ENCODE data around the gene SNRK. TPM values are rescaled to one million over a fixed set of nuclear protein-coding genes. Genes with fewer than 3 reads are reported as not detected.
A peak's percentile ranks its signal among the peaks of the same experiment; 100 is the strongest.

SNRK gene
- total and polyA plus RNA-seq, 7 donors, result 10.2 to 47.9 (median 35.1) TPM

DNA sequence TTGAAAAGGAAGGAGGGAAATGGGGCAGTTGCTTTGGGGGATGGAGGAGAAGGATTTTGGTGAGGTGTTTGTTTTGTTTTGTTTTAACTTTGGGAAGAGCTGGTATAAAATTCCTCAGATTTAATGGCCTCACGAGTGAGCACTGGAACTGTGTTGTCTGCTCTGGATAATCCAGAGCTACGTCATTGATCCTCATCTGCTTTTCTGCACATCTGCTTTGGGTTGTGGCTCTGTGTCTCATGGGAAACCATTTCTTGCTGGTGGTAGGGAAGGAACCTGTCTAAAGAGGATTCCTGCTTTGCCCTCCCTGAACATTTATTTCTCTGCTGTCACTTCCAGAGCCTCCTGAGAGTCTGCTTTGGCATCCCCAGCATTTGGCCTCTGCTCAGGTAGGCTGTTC, 3.1 kb downstream of the SNRK start:
- WGBS, 2 donors, result 61 to 70% methylated on average over 2 of the region's 2 CpGs
- no peak for DNase-seq
- Histone ChIP-seq H3K4me3 (peak overlapping the region in 2 of 4 donors; percentile 64 to 67), H3K9me3 (no peaks in the 10 kb centered on the region), H3K27ac (peak overlapping the region; percentile 87 to 96 (median 91)), H3K27me3 (no peaks in the 10 kb centered on the region), H3K4me1 (peaks cover 0 to 76% (median 59%) of the 10 kb centered on the region in 4 donors), H3K36me3 (no peaks in the 10 kb centered on the region)
- intact Hi-C loops (cut with DNase I), result loop anchor here (5.0 kb wide), 8 partner anchors 38 to 403 kb away; partner anchors contain the start of genes ABHD5, ANO10 and POMGNT2
- TF ChIP-seq POLR2AphosphoS5 (IDR thresholded peaks at IDR 0.05) (no peak), EP300 (IDR thresholded peaks at IDR 0.05) (no peak), POLR2A (IDR thresholded peaks at IDR 0.05) (no peak)
- TF ChIP-seq, protein P1, sequence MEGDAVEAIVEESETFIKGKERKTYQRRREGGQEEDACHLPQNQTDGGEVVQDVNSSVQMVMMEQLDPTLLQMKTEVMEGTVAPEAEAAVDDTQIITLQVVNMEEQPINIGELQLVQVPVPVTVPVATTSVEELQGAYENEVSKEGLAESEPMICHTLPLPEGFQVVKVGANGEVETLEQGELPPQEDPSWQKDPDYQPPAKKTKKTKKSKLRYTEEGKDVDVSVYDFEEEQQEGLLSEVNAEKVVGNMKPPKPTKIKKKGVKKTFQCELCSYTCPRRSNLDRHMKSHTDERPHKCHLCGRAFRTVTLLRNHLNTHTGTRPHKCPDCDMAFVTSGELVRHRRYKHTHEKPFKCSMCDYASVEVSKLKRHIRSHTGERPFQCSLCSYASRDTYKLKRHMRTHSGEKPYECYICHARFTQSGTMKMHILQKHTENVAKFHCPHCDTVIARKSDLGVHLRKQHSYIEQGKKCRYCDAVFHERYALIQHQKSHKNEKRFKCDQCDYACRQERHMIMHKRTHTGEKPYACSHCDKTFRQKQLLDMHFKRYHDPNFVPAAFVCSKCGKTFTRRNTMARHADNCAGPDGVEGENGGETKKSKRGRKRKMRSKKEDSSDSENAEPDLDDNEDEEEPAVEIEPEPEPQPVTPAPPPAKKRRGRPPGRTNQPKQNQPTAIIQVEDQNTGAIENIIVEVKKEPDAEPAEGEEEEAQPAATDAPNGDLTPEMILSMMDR (IDR thresholded peaks at IDR 0.05), result no peak

DNA sequence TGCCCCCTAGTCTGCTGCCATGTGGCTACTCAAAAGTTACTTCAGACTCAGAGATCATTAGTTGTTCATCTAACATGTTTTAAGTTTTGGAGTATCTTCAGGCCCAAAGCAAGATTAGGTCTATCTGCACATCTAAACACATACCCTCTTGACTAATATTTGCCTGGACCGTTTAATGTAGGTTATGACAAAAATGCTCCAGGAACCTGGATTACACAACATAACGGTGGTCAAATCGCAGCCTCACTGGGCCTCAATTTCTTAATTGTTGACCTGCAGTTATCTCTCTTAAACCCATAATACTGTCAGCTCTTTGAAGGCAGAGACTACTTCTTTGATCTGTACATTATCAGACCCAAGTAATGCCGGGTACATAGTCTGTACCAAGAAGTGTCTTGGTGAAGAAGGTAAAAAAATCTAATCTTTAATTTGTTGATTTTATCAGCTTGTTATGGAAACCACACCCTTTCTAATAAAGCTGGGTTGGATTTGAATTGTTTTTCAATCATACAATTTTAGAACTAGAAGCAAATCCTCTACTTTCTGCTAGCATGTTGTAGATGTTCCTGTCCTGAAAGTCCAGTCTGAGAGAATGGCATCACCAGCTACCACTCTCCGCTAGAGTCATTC, 3.6 kb downstream of the SNRK start:
- intact Hi-C loops (cut with DNase I), result loop anchor here (5.0 kb wide), 8 partner anchors 37 to 402 kb away; partner anchors contain the start of genes ABHD5, ANO10 and POMGNT2
- peak overlapping the region; percentile 87 to 96 (median 91) for H3K27ac ChIP-seq
- H3K4me3 ChIP-seq, result peak overlapping the region in 2 of 4 donors; percentile 64 to 67
- no peaks in the 10 kb centered on the region for H3K27me3 ChIP-seq
- H3K9me3 ChIP-seq, result no peaks in the 10 kb centered on the region
- WGBS, 2 donors, result 80 to 86% methylated on average over 5 of the region's 5 CpGs
- H3K36me3 ChIP-seq, result no peaks in the 10 kb centered on the region
- no peak for TF ChIP-seq POLR2AphosphoS5 (IDR thresholded peaks at IDR 0.05)
- TF ChIP-seq EP300 (IDR thresholded peaks at IDR 0.05), result no peak
- no peak for TF ChIP-seq POLR2A (IDR thresholded peaks at IDR 0.05)
- TF ChIP-seq, protein P1 (IDR thresholded peaks at IDR 0.05), result no peak
- peaks cover 0 to 76% (median 61%) of the 10 kb centered on the region in 4 donors for H3K4me1 ChIP-seq
- DNase-seq, result no peak

DNA sequence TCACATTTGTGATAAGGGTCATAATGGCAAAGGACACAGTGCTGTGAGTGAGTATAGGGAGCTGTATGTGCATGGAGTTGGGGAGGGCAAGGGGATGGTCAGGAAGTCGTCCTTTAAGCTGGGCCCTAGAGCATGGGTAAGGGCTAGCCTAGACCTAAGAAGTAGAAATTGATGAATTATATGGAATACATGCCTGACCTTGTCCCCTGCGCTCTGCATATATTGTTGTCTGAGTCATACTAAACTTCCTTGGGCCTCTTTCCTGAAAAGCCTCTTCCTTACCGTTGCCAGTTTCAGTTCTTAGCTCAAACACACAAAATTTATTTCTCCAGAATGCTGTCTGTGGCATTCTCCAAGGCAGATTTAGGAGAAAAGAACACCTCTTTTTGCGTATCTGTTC, 4.6 kb downstream of the SNRK start:
- no peaks in the 10 kb centered on the region for H3K36me3 ChIP-seq
- no peak for DNase-seq
- no peaks in the 10 kb centered on the region for H3K27me3 ChIP-seq
- WGBS, 2 donors, result 44 to 65% methylated on average over 4 of the region's 4 CpGs
- H3K4me3 ChIP-seq, result no peak overlapping the region
- H3K27ac ChIP-seq, result peak overlapping the region; percentile 8 to 95 (median 52)
- intact Hi-C loops (cut with DNase I), result no loop called here
- H3K9me3 ChIP-seq, result no peaks in the 10 kb centered on the region
- peaks cover 0 to 82% (median 69%) of the 10 kb centered on the region in 4 donors for H3K4me1 ChIP-seq
- TF ChIP-seq, protein P1 (IDR thresholded peaks at IDR 0.05), result no peak
- TF ChIP-seq POLR2A (IDR thresholded peaks at IDR 0.05) (no peak), EP300 (IDR thresholded peaks at IDR 0.05) (no peak), POLR2AphosphoS5 (IDR thresholded peaks at IDR 0.05) (no peak)

DNA sequence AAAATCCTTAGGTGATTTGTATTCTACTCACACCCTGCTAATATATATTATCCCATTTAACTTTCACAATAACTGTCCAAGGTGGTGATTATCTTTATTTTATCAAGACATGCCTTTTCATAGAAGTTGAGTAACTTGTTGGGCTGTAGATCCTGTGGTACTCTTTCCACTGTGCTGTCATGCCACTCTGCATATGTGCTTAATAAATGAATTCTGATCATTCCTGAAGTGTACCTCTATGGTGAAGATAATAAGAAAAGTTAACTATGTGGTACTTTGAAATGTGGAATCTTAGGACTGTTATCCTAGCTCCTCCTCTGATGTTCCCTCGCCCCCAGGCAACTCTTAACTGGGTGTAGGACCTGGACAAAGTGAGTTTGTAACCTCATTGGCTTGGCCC, 5.2 kb downstream of the SNRK start:
- no peak for TF ChIP-seq POLR2AphosphoS5 (IDR thresholded peaks at IDR 0.05)
- TF ChIP-seq EP300 (IDR thresholded peaks at IDR 0.05), result no peak
- TF ChIP-seq, protein P1 (IDR thresholded peaks at IDR 0.05), result no peak
- TF ChIP-seq POLR2A (IDR thresholded peaks at IDR 0.05), result no peak
- DNase-seq, result no peak
- Histone ChIP-seq H3K4me3 (no peak overlapping the region), H3K9me3 (no peaks in the 10 kb centered on the region), H3K4me1 (peaks cover 0 to 87% (median 71%) of the 10 kb centered on the region in 4 donors), H3K27me3 (no peaks in the 10 kb centered on the region), H3K27ac (peak overlapping the region in 2 of 4 donors; percentile 87 to 95), H3K36me3 (no peaks in the 10 kb centered on the region)
- intact Hi-C loops (cut with DNase I), result no loop called here
- WGBS, 2 donors, result 94 to 95% methylated on average over 1 of the region's 1 CpG
